OCI-LY1 (cell line): Measurements from ENCODE around the gene C3orf18.

Experiments used
- H2AFZ ChIP-seq: fragments of 200-600 bp; sonication (generic), shearing (Covaris generic); 2 replicates; pipeline ENCODE4 v1.6.0; 2014; ENCODE audit warnings: antibody characterized with exemption, mild to moderate bottlenecking, low read length
- H3F3A ChIP-seq: fragments of 200-600 bp; sonication (generic), shearing (Covaris generic); 2 replicates; pipeline ENCODE4 v1.6.0; 2014; ENCODE audit warnings: mild to moderate bottlenecking, antibody characterized with exemption, low read length, moderate library complexity; ENCODE audit not compliant: insufficient read depth
- H3K27ac ChIP-seq: fragments of 200-600 bp; sonication (generic); 2 replicates; pipeline ENCODE4 v1.5.1; 2014; ENCODE audit warnings: low read length, mixed run types, mild to moderate bottlenecking, low read depth; ENCODE audit not compliant: poor library complexity, severe bottlenecking
- H3K27me3 ChIP-seq: fragments of 200-600 bp; sonication (generic); 2 replicates; pipeline ENCODE4 v1.6.0; 2014; ENCODE audit warnings: antibody characterized with exemption, mild to moderate bottlenecking, low read length, moderate library complexity; ENCODE audit not compliant: insufficient read depth
- H3K36me3 ChIP-seq: fragments of 200-600 bp; sonication (generic); 2 replicates; pipeline ENCODE4 v1.6.1; 2014; ENCODE audit warnings: mild to moderate bottlenecking, antibody characterized with exemption, low read length, moderate library complexity, mixed read lengths; ENCODE audit not compliant: insufficient read depth
- H3K4me1 ChIP-seq: fragments of 200-600 bp; sonication (generic); 2 replicates; pipeline ENCODE4 v1.5.1; 2014; ENCODE audit warnings: mild to moderate bottlenecking, low read length, moderate library complexity; ENCODE audit not compliant: insufficient read depth, severe bottlenecking
- H3K4me2 ChIP-seq: fragments of 200-600 bp; sonication (generic), shearing (Covaris generic); 2 replicates; pipeline ENCODE4 v1.6.1; 2014; ENCODE audit warnings: low read length
- H3K4me3 ChIP-seq: fragments of 200-600 bp; sonication (generic); 2 replicates; pipeline ENCODE4 v1.5.1; 2014; ENCODE audit warnings: low read length, low read depth, mild to moderate bottlenecking, mixed read lengths; ENCODE audit not compliant: poor library complexity, severe bottlenecking
- H3K79me2 ChIP-seq: fragments of 200-600 bp; shearing (Covaris generic); 2 replicates; pipeline ENCODE4 v1.6.1; 2016; ENCODE audit warnings: mixed run types, low read length, mixed read lengths; ENCODE audit not compliant: insufficient read depth
- H3K9ac ChIP-seq: fragments of 200-600 bp; sonication (generic), shearing (Covaris generic); 2 replicates; pipeline ENCODE4 v1.6.1; 2014; ENCODE audit warnings: mild to moderate bottlenecking, low read length, mixed read lengths
- H3K9me2 ChIP-seq: fragments of 200-600 bp; sonication (generic), shearing (Covaris generic); 2 replicates; pipeline ENCODE4 v1.6.1; 2014; ENCODE audit warnings: low read depth, mild to moderate bottlenecking, low read length, mixed read lengths
- H3K9me3 ChIP-seq: fragments of 200-600 bp; shearing (Covaris generic); 2 replicates; pipeline ENCODE4 v1.6.1; 2014; ENCODE audit warnings: low read length, mixed read lengths
- H4K20me1 ChIP-seq: fragments of 200-600 bp; sonication (generic), shearing (Covaris generic); 2 replicates; pipeline ENCODE4 v1.6.0; 2016; ENCODE audit warnings: mild to moderate bottlenecking, low read length; ENCODE audit not compliant: insufficient read depth
- EZH2 ChIP-seq: fragments of 200-600 bp; sonication (generic), shearing (Covaris generic); IDR thresholded peaks from 2 replicates; pipeline ENCODE4 v1.8.0; 2017; ENCODE audit warnings: borderline replicate concordance, mixed run types, mild to moderate bottlenecking, antibody characterized with exemption, low read length, moderate library complexity, mixed read lengths
- TF ChIP-seq, protein P1 (sequence below): fragments of 200-600 bp; sonication (generic), shearing (Covaris generic); IDR thresholded peaks from 2 replicates; pipeline ENCODE4 v1.5.1; 2017; ENCODE audit warnings: mild to moderate bottlenecking, antibody characterized with exemption, low read length, moderate library complexity, mixed read lengths

The C3orf18 gene

DNA sequence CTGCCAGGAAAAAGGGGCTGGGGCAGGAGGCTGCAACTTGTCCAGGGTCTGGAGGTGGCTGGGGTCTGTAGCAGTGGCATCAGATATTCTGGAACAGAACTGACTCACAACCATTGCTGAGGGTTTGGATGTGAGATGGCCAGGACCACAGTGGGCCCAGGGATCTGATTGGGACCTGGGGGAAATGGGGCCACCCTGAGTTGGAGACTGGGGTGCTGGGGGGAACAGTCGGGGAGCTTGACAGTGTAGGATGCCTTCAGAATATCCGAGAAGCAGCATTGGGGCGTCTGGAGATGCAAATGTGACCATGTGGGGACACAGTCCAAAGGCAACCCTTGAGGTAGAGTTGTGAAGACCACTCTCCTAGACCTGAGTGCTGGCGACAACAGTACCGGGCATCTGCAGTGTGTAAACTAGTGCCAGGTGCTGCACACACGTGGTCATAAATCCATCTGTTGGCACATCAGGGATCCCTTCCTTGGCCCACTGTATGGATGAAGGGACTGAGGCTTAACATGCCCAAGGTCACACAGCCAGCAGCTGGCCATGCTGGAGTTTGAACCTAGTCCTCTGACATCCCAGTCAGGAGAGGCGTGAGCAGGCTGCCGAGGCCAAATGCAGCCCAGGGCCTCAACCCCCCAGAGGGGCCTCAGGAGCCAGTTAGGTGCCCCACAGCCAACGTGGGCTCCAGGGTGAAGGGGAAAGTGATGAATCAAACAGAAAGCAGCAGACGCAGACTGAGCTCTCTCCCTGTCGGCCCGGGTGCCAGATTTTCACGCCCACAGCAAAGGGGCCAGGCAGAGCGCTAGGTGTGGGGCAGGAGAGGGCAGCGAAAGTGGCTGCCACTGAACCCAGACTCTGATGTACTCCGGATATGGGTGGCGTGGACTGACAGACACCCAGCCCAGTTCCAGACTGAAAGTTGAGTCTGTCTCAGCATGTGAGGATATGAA is 20.5 kb upstream of the C3orf18 start:
- no peaks in the 10 kb centered on the region for H4K20me1 ChIP-seq
- H3K4me3 ChIP-seq = no peak overlapping the region
- H3K9me2 ChIP-seq = no peaks in the 10 kb centered on the region
- H2AFZ ChIP-seq = no peak overlapping the region
- peaks cover 4% of the 10 kb centered on the region for H3K4me1 ChIP-seq
- no peaks in the 10 kb centered on the region for H3K27me3 ChIP-seq
- no peaks in the 10 kb centered on the region for H3F3A ChIP-seq
- no peaks in the 10 kb centered on the region for H3K79me2 ChIP-seq
- no peaks in the 10 kb centered on the region for H3K9me3 ChIP-seq
- H3K4me2 ChIP-seq = no peak overlapping the region
- no peak overlapping the region for H3K9ac ChIP-seq
- TF ChIP-seq EZH2 = no peak
- TF ChIP-seq, protein P1, sequence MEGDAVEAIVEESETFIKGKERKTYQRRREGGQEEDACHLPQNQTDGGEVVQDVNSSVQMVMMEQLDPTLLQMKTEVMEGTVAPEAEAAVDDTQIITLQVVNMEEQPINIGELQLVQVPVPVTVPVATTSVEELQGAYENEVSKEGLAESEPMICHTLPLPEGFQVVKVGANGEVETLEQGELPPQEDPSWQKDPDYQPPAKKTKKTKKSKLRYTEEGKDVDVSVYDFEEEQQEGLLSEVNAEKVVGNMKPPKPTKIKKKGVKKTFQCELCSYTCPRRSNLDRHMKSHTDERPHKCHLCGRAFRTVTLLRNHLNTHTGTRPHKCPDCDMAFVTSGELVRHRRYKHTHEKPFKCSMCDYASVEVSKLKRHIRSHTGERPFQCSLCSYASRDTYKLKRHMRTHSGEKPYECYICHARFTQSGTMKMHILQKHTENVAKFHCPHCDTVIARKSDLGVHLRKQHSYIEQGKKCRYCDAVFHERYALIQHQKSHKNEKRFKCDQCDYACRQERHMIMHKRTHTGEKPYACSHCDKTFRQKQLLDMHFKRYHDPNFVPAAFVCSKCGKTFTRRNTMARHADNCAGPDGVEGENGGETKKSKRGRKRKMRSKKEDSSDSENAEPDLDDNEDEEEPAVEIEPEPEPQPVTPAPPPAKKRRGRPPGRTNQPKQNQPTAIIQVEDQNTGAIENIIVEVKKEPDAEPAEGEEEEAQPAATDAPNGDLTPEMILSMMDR = no peak
- H3K36me3 ChIP-seq = no peaks in the 10 kb centered on the region
- H3K27ac ChIP-seq = no peak overlapping the region

DNA sequence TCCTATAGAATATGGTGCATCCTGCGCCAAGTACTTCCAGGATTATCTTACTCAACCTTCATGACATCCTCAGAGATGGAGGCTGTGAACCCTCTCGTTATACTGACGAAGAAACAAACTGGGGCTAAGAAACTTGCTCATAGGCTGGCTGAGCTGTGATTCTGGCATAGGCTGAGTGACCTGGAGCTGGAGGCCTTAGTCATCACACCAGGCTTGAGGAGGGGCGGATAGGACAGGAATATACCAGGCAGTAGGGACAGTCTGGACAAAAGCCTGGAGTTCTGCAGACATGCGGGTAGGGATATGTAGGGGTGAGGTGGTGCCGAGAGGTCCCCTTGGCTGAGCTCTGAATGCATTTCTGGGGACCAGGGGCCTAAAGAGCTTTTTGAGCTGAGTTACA is 19.8 kb upstream of the C3orf18 start:
- TF ChIP-seq, protein P1 = no peak
- TF ChIP-seq EZH2 = no peak
- Histone ChIP-seq H3K9me2 (no peaks in the 10 kb centered on the region), H3F3A (no peaks in the 10 kb centered on the region), H3K4me2 (no peak overlapping the region), H3K9me3 (no peaks in the 10 kb centered on the region), H3K27ac (no peak overlapping the region), H3K9ac (no peak overlapping the region), H2AFZ (no peak overlapping the region), H3K36me3 (no peaks in the 10 kb centered on the region), H3K27me3 (no peaks in the 10 kb centered on the region), H4K20me1 (no peaks in the 10 kb centered on the region), H3K4me1 (peaks cover 4% of the 10 kb centered on the region), H3K79me2 (no peaks in the 10 kb centered on the region), H3K4me3 (no peak overlapping the region)

DNA sequence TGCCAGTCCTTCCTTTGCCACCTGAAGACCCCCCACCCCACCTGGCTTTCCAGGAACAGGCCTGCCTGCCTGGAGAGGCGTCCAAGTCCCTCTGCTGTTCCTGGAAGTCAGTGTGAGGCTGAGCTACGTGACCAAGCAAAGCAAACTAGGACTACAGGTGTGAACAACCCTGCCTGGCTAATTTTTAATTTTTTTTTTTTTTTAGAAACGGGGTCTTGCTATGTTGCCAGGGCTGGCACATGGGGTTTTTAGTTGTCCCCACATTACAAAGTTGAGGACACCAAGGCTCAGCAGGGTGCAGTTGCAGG is 19.2 kb upstream of the C3orf18 start:
- Histone ChIP-seq H4K20me1 (no peaks in the 10 kb centered on the region), H2AFZ (no peak overlapping the region), H3K4me2 (no peak overlapping the region), H3K27ac (no peak overlapping the region), H3K4me3 (no peak overlapping the region), H3K27me3 (no peaks in the 10 kb centered on the region), H3K9me2 (no peaks in the 10 kb centered on the region), H3F3A (no peaks in the 10 kb centered on the region), H3K9ac (no peak overlapping the region), H3K79me2 (no peaks in the 10 kb centered on the region), H3K9me3 (no peaks in the 10 kb centered on the region), H3K36me3 (no peaks in the 10 kb centered on the region), H3K4me1 (peaks cover 4% of the 10 kb centered on the region)
- TF ChIP-seq EZH2 = no peak
- TF ChIP-seq, protein P1 = no peak
